Activated CD8-positive, alpha-beta memory T cell treated with anti-CD3 and anti-CD28 coated beads, Interleukin-2, amount 50 U/mL, for 24 hours (primary cell): ENCODE measurements around the gene LCE3C.
"Not testable (repeated sequence)": the region's sequence is repeated elsewhere in the genome, so short reads cannot be mapped to it uniquely, and the experiment has no call there.

ENCODE experiments used
- DNase-seq: peaks from one replicate; pipeline ENCODE4 v3.0.0-alpha.2; 2020; ENCODE audit errors: extremely low read depth

Gene LCE3C

DNA sequence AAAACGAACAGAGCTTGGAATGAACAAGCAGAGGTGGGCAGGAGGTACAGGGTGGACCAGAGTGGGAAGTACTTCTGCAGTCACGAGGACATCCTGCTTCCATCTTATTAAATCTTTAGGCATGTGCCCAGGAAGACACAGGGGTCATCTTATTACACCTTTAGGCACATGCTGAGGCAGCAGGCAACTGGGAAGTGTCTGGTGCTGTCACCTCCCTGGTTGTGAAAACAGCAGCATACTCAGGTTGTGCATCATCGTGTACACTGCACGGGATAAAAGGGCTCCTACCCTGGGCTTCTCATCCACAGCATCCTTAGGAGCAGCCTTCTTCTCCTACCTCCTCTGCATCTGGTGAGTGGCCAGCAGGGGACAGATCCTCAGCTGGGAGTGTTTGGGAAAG is at the start of gene LCE3C:
Gene LCE3C, plus strand, starts transcription at position 301 of the 400 bp plus-strand sequence. CDS start 498 bp downstream, outside the sequence.
- DNase-seq, result no peak

DNA sequence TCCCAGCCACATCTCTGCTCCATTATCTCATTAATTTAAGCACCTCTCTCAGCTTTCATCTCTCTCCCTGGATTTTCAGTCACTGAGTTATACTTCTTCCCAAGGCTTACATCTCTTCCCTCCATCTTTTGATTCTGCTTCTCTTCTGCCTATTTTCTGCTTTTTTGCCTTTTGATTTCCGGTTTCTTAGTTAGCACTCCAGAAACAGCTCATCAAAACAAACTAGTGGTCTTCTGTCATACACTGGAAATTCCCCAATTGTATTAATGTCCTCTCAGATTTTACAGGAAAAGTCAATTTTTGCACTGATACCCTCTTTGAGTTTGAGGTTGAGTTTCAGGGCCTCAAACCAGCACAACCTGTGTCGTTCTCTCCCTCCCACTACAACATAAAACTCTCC is 34.9 kb upstream of the LCE3C start:
- DNase-seq, result no peak

DNA sequence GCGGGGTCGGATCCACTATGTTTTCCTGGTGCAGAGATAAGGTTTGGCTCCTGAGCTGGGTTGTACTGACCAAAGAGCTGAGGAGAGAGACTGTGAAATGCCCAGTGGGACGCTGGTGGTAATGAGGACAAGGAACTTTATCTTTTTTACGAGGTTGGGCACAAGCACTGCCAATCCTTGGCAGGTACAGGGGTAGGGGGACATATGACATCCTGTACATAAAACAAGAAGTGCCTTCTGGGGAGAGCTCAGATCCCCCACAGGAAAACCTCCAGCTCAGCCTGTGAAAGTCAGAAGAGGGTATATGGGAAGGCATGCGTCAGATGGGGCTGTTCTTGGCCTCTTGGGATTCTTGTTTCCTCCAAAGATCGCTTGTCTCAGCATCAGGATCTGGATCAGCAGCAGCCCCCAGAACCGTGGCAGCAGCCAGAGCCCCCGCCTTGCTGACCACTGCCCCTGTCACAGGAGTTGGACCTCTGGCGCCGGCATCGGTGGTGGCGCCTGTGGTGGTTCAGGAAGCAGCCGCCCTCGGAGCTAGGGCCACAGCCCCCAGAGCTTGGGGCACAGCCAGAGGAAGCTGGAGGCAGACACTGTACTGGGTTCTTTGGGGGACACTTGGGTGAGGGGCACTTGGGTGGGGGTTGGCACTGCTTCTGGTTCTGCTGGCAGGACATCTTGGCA is 34.4 kb upstream of the LCE3C start:
- DNase-seq, result no peak

- no peak for DNase-seq
Observed at GRCh38 chr1:152566681-152567080, 33.4 kb upstream of the LCE3C start, which contains the start of gene LCE3E. Gene LCE3E (minus strand): TSS chr1:152566780. CDS start chr1:152566208, 572 bp downstream.

DNA sequence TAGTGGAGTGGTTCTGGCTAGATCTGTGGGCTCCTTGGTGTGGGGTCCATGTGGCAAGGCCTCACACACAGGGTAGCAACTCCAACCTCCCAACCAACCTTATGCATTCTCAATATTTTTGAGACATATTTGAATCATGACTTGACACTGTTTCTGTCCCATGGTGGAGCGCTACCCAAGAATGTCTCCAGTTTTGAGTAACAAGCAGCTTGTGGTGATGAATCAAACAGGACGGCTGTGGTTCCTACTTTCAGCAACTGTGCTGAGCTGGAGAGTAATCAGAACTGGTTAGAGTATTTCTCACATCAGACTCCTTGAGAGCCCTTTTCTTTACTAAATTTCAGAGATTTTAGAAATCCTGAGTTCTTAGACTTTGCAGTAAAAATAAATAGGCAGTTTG is 22.9 kb upstream of the LCE3C start:
- no peak for DNase-seq

DNA sequence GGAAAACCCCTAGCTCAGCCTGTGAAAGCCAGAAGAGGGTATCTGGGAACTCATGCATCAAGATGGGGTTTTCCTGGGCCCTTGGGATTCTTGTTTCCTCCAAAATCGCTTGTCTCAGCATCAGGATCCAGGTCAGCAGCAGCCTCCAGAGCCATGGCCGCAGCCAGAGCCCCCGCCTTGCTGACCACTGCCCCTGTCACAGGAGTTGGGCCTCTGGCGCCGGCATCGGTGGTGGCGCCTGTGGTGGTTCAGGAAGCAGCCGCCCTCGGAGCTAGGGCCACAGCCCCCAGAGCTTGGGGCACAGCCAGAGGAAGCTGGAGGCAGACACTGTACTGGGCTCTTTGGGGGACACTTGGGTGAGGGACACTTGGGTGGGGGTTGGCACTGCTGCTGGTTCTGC is 20.5 kb upstream of the LCE3C start:
- DNase-seq, result not testable (repeated sequence)

DNA sequence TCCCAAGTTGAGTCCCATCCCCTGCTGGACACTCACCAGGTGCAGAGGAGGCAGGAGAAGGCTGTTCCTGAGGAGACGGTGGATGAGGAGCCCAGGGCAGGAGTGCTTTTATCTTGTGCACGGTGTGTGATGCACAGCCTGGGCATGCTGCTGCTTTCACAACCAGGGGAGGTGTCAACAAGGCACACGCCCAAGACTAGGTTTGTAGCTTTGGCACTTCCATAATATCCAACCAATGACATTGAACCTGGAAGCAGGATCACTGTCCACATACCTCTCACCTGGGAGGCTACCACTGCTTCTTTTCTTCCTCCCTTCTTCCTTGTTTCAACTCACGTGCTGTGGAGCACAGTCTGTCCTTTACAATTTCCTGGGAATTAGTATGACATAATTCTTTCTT is 19.6 kb upstream of the LCE3C start, which contains the start of gene LCE3D:
Gene LCE3D, minus strand, starts transcription at position 84 of the 400 bp plus-strand sequence. CDS start 580 bp downstream, outside the sequence.
- DNase-seq, result no peak

DNA sequence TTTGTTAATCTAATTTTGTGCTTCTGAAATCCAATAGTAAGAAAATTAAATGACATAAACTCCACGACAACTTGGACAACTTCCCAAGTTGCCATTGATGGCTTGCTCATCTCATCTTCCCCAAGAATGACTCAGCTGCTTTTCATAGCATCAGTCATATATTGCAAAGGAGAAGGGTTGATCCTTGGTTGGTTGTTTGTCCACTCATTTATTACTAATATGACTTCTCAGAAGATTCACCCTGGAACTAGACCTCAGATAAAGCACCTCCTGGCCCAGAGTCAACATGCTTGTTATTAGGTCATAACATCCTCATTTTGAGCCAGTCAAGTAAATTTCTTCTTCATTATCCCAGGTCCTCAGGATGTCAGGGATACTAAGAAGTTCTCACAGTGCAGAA is 17.4 kb upstream of the LCE3C start:
- no peak for DNase-seq

GRCh38 chr1:152585586-152585985 is 14.4 kb upstream of the LCE3C start:
- no peak for DNase-seq

DNA sequence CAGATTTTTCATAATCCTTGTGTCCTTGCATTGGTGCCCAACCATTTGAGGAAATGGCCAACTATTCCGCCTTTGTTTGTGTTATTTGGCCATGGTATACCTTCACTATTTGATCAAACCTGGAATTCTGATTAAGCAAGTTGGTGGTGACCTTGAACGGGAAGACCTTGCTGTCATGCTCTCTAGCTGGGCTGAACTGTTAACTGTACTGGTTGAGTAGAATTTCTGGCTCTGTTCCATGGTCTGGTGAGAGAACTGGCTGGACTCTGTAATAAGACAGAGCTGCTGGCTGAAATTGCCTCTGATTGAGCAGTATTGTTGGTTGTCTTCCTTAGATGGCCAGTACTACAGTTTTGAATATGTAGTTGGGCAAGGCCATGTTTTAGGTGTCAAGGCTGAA is 3.0 kb upstream of the LCE3C start:
- DNase-seq, result no peak

- no peak for DNase-seq
Observed at GRCh38 chr1:152613511-152613910, 13.5 kb downstream of the LCE3C start, which contains the start of gene LCE3B. Gene LCE3B (plus strand): TSS chr1:152613811. CDS start chr1:152613811, 0 bp downstream.

DNA sequence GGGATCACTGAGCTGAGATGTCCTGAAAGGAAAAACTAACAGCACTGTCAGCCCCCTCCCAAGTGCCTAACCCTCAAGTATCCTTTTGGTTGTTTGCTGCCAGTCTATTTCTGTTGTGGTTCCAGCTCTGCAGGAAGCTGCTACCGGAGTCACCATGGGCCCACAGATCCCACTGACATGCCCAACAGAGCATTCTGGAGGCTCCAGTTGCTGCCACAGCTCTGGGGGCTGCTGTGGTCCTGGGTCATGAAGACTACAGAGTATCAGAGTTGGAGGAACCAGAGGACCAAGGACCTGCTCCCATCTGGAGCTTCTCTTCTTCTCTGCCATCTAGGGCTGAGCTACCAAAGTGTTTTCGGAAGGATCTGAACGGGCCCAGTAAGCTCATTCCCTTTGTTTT is 22.0 kb downstream of the LCE3C start:
- DNase-seq, result no peak

GRCh38 chr1:152622803-152623202 is 22.8 kb downstream of the LCE3C start, which contains the start of gene LCE3A:
Gene LCE3A (minus strand): TSS chr1:152623103. CDS start chr1:152623103, 0 bp downstream.
- DNase-seq, result no peak

GRCh38 chr1:152623203-152623844 is 23.3 kb downstream of the LCE3C start:
- DNase-seq, result no peak

DNA sequence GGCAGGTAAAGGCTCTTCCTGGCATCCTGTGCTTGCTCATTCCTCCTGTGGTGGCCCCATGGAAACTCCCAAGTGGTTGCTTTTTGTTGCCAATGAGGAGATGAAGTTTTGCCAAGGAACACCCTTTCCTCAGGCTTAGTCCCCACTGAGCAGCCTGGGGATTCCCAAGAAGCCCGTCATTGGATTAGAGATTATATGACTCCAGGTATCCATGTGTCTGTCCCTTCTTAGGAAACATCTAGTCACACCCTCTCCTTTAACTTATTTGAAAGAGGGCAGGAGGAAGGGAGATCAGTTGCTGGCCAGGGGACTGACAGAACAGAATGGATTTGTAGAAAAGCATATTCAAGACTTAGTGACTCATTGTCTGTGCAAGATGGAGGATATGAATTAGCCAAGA is 26.7 kb downstream of the LCE3C start:
- no peak for DNase-seq

GRCh38 chr1:152630596-152630995 is 30.6 kb downstream of the LCE3C start:
- DNase-seq, result no peak

DNA sequence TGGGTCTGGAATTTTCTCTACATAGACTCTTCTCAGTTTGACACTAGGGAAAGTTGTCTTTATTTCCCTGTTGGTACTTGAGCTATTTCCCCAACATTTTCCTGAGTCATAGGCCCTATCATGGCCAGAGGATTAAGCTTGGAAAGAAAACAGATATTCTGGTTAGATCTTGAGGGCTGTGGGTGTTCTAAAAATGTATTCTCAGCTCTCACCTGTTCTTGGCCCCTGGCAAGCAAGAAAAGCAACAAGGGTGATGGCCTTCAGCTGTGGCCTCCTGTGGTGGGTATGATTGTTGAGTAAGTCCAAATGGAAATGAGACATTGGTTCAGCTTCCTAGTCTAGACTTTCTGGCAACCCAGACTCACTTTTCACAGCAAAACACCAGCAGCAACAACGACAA is 40.3 kb downstream of the LCE3C start:
- no peak for DNase-seq

GRCh38 chr1:152643945-152644344 is 43.9 kb downstream of the LCE3C start:
- DNase-seq, result no peak

DNA sequence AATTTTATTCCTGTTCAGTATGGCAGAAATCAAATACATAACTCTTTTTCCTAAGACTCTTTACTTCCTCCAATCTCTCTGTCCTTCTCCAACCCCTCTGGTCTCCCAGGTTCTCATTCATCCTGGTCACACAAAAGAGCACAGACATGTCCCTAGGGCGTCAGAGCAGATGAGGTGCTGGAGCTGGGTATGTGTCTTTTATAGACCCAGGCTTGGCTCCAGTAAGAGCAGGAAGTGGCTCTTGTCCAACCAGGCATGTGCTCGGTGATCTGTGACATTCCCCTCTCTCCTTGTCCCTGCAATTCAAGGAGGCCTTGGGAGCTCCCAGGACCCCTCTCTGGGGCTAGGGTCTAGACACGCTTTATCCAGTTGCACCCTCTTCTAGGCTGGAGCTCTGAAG is 45.1 kb downstream of the LCE3C start:
- no peak for DNase-seq

- no peak for DNase-seq
Observed at GRCh38 chr1:152646656-152647055, 46.6 kb downstream of the LCE3C start.
